HG03457 (cell line): Measurements from ENCODE around the gene MMP24OS.
"Not testable (repeated sequence)": the region's sequence is repeated elsewhere in the genome, so short reads cannot be mapped to it uniquely, and the experiment has no call there.

Source experiments
- ATAC-seq: cut with Tn5 transposase; IDR thresholded peaks from one replicate; pipeline ENCODE4 v1.9.1; 2021; ENCODE audit warnings: moderate number of reproducible peaks; ENCODE audit not compliant: unreplicated experiment

Gene MMP24OS

GRCh38 chr20:35276408-35276807, 1.5 kb downstream of the MMP24OS start:
- ATAC-seq, result no peak

GRCh38 chr20:35275741-35276251, 2.1 kb downstream of the MMP24OS start:
- no peak for ATAC-seq

GRCh38 chr20:35274172-35275092, 3.5 kb downstream of the MMP24OS start:
- no peak for ATAC-seq

GRCh38 chr20:35273449-35274171, 4.3 kb downstream of the MMP24OS start:
- ATAC-seq, result no peak

GRCh38 chr20:35271904-35272303, 6.0 kb downstream of the MMP24OS start:
- ATAC-seq, result no peak

GRCh38 chr20:35271073-35271882, 6.6 kb downstream of the MMP24OS start:
- ATAC-seq, result no peak

- ATAC-seq, result no peak
These were observed 7.7 kb downstream of the MMP24OS start for GRCh38 chr20:35270021-35270902.

GRCh38 chr20:35269055-35269781, 8.7 kb downstream of the MMP24OS start:
- ATAC-seq, result no peak

- ATAC-seq, result no peak
These were observed 10.8 kb downstream of the MMP24OS start for GRCh38 chr20:35267092-35267491.

- no peak for ATAC-seq
These were observed 13.2 kb downstream of the MMP24OS start for GRCh38 chr20:35264755-35265154.

- no peak for ATAC-seq
These were observed 14.2 kb downstream of the MMP24OS start for GRCh38 chr20:35263532-35264341.

GRCh38 chr20:35262731-35263531, 15.0 kb downstream of the MMP24OS start:
- ATAC-seq, result not testable (repeated sequence)

GRCh38 chr20:35262321-35262720, 15.6 kb downstream of the MMP24OS start:
- not testable (repeated sequence) for ATAC-seq

GRCh38 chr20:35260426-35260825, 17.5 kb downstream of the MMP24OS start:
- no peak for ATAC-seq

- no peak for ATAC-seq
These were observed 20.6 kb downstream of the MMP24OS start for GRCh38 chr20:35257175-35257909.

- ATAC-seq, result no peak
These were observed 23.4 kb downstream of the MMP24OS start for GRCh38 chr20:35254448-35254999.

GRCh38 chr20:35253010-35253409, 24.9 kb downstream of the MMP24OS start:
- no peak for ATAC-seq
